ENCODE results near the gene PRRX1. TPM values are rescaled to one million over a fixed set of nuclear protein-coding genes. Genes with fewer than 3 reads are reported as not detected.

Gene PRRX1
- 2.2 and 7.0 TPM in 2 replicates for total RNA-seq

DNA sequence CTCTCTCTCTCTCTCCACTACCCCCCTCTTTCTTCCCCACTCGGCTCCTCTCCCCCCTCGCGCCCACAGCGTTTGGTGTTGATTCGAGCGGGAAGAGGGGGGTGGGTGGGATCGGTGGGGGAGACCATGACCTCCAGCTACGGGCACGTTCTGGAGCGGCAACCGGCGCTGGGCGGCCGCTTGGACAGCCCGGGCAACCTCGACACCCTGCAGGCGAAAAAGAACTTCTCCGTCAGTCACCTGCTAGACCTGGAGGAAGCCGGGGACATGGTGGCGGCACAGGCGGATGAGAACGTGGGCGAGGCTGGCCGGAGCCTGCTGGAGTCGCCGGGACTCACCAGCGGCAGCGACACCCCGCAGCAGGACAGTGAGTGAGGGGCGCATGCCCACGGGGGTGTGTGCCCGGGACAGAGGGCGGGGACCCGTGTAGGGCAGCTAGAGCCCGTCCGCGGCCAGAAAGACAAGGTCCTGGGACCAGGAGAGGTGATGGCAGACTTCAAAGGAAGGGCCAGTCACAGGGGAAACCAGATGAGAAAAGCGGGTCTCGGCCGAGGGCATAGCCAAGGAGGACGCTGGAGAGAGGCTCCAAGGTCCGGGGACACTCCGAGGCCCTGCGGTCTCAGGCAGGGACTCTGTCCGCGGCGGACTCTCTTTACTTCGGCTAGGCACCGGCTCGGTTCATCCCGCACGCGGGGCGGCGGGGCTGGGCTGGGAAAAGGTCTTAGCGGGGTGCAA lies at the start of gene PRRX1:
TSS of gene PRRX1 (plus strand) at position 39 of the 735 bp plus-strand sequence. CDS start at position 127, 88 bp downstream.

Other genes with a start within 250 kb of the PRRX1 start
- 3.4 and 3.5 TPM in 2 replicates for gene GORAB, start 132.0 kb upstream of the PRRX1 start, total RNA-seq

Data from mesangial cell (primary cell).